ENCODE data around the gene ERC1.

Gene ERC1

GRCh38 chr12:1213618-1214205 lies 222.7 kb downstream of the ERC1 start:
- no peaks in the 10 kb centered on the region for H4K20me1 ChIP-seq (ENCODE audit: control insufficient read depth, insufficient read depth, low read depth, low read length)
- no peaks in the 10 kb centered on the region for H3K9me2 ChIP-seq (replicated peaks; ENCODE audit: control insufficient read depth, low read length)
- H3K4me3 ChIP-seq (ENCODE audit: low read length), result no peak overlapping the region
- H3F3A ChIP-seq (ENCODE audit: control insufficient read depth, insufficient read depth), result no peaks in the 10 kb centered on the region
- no peak overlapping the region for H3K4me2 ChIP-seq (ENCODE audit: low read length)
- peaks cover 14% of the 10 kb centered on the region for H3K4me1 ChIP-seq (ENCODE audit: control insufficient read depth, low read length)
- no peak overlapping the region for H3K27ac ChIP-seq (ENCODE audit: low read depth, low read length)
- no peaks in the 10 kb centered on the region for H3K27me3 ChIP-seq (ENCODE audit: control insufficient read depth, low read length)
- no peaks in the 10 kb centered on the region for H3K9me3 ChIP-seq (ENCODE audit: control insufficient read depth, insufficient read depth, low read length)
- H3K79me2 ChIP-seq (ENCODE audit: control insufficient read depth, low read length), result 0 out of 2 replicates have a peak, but pooled peaks cover 2% of the 10 kb centered on the region
- TF ChIP-seq EZH2phosphoT487 (IDR thresholded peaks at IDR 0.05; ENCODE audit: borderline replicate concordance, low read length), result no peak
- TF ChIP-seq, protein P1, sequence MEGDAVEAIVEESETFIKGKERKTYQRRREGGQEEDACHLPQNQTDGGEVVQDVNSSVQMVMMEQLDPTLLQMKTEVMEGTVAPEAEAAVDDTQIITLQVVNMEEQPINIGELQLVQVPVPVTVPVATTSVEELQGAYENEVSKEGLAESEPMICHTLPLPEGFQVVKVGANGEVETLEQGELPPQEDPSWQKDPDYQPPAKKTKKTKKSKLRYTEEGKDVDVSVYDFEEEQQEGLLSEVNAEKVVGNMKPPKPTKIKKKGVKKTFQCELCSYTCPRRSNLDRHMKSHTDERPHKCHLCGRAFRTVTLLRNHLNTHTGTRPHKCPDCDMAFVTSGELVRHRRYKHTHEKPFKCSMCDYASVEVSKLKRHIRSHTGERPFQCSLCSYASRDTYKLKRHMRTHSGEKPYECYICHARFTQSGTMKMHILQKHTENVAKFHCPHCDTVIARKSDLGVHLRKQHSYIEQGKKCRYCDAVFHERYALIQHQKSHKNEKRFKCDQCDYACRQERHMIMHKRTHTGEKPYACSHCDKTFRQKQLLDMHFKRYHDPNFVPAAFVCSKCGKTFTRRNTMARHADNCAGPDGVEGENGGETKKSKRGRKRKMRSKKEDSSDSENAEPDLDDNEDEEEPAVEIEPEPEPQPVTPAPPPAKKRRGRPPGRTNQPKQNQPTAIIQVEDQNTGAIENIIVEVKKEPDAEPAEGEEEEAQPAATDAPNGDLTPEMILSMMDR (IDR thresholded peaks at IDR 0.05; ENCODE audit: low read depth, low read length, poor library complexity, severe bottlenecking), result no peak
- H3K36me3 ChIP-seq (ENCODE audit: control insufficient read depth, low read length), result no peaks in the 10 kb centered on the region

- H3K27me3 ChIP-seq (ENCODE audit: control insufficient read depth, low read length), result no peaks in the 10 kb centered on the region
- H3K4me2 ChIP-seq (ENCODE audit: low read length), result no peak overlapping the region
- no peaks in the 10 kb centered on the region for H3F3A ChIP-seq (ENCODE audit: control insufficient read depth, insufficient read depth)
- no peaks in the 10 kb centered on the region for H4K20me1 ChIP-seq (ENCODE audit: control insufficient read depth, insufficient read depth, low read depth, low read length)
- H3K9me3 ChIP-seq (ENCODE audit: control insufficient read depth, insufficient read depth, low read length), result no peaks in the 10 kb centered on the region
- H3K79me2 ChIP-seq (ENCODE audit: control insufficient read depth, low read length), result no peaks in the 10 kb centered on the region
- TF ChIP-seq, protein P1 (IDR thresholded peaks at IDR 0.05; ENCODE audit: low read depth, low read length, poor library complexity, severe bottlenecking), result no peak
- no peak for TF ChIP-seq EZH2phosphoT487 (IDR thresholded peaks at IDR 0.05; ENCODE audit: borderline replicate concordance, low read length)
- H3K4me1 ChIP-seq (ENCODE audit: control insufficient read depth, low read length), result peaks cover 14% of the 10 kb centered on the region
- no peak overlapping the region for H3K27ac ChIP-seq (ENCODE audit: low read depth, low read length)
- no peak overlapping the region for H3K4me3 ChIP-seq (ENCODE audit: low read length)
- H3K9me2 ChIP-seq (replicated peaks; ENCODE audit: control insufficient read depth, low read length), result no peaks in the 10 kb centered on the region
- H3K36me3 ChIP-seq (ENCODE audit: control insufficient read depth, low read length), result no peaks in the 10 kb centered on the region
Observed at GRCh38 chr12:1216560-1216959, 225.5 kb downstream of the ERC1 start.

GRCh38 chr12:1217191-1217949 lies 226.3 kb downstream of the ERC1 start:
- Histone ChIP-seq H3K4me3 (ENCODE audit: low read length) (no peak overlapping the region), H3K27ac (ENCODE audit: low read depth, low read length) (no peak overlapping the region), H3K27me3 (ENCODE audit: control insufficient read depth, low read length) (no peaks in the 10 kb centered on the region)

More at GRCh38 chr12:1217191-1217949, 226.3 kb downstream of the ERC1 start:
- no peaks in the 10 kb centered on the region for H3K79me2 ChIP-seq (ENCODE audit: control insufficient read depth, low read length)
- peaks cover 14% of the 10 kb centered on the region for H3K4me1 ChIP-seq (ENCODE audit: control insufficient read depth, low read length)
- H3F3A ChIP-seq (ENCODE audit: control insufficient read depth, insufficient read depth), result no peaks in the 10 kb centered on the region
- no peaks in the 10 kb centered on the region for H3K9me3 ChIP-seq (ENCODE audit: control insufficient read depth, insufficient read depth, low read length)
- H4K20me1 ChIP-seq (ENCODE audit: control insufficient read depth, insufficient read depth, low read depth, low read length), result no peaks in the 10 kb centered on the region
- no peaks in the 10 kb centered on the region for H3K36me3 ChIP-seq (ENCODE audit: control insufficient read depth, low read length)
- TF ChIP-seq, protein P1 (IDR thresholded peaks at IDR 0.05; ENCODE audit: low read depth, low read length, poor library complexity, severe bottlenecking), result no peak
- TF ChIP-seq EZH2phosphoT487 (IDR thresholded peaks at IDR 0.05; ENCODE audit: borderline replicate concordance, low read length), result no peak
- H3K9me2 ChIP-seq (replicated peaks; ENCODE audit: control insufficient read depth, low read length), result no peaks in the 10 kb centered on the region
- peak overlapping the region; percentile 12; the same call in 1 of the 2 replicates for H3K4me2 ChIP-seq (ENCODE audit: low read length)

Measured in DOHH2 (cell line).